DND-41 (cell line): ENCODE data around the gene TMEM239.

Source experiments
- ATAC-seq: fragments of 200-7000 bp; cut with Tn5 transposase; 3 replicates; pipeline ENCODE4 v1.9.1; 2021; ENCODE audit warnings: low read depth; ENCODE audit not compliant: insufficient read depth
- DNase-seq: peaks from one replicate; pipeline ENCODE4 v3.0.0-alpha.2; 2020
- H2AFZ ChIP-seq: 2 replicates; pipeline ENCODE4 v1.6.0; 2012; ENCODE audit warnings: low read depth, low read length
- H3K27ac ChIP-seq: 2 replicates; pipeline ENCODE4 v1.5.1; 2012; ENCODE audit warnings: low read length, inconsistent platforms
- H3K27me3 ChIP-seq: fragments of 200-600 bp; sonication (generic); 2 replicates; pipeline ENCODE4 v1.6.0; 2012; ENCODE audit warnings: low read length, mild to moderate bottlenecking, inconsistent platforms; ENCODE audit not compliant: insufficient read depth, poor library complexity
- H3K36me3 ChIP-seq: 2 replicates; pipeline ENCODE4 v1.5.1; 2012; ENCODE audit warnings: low read length, inconsistent platforms; ENCODE audit not compliant: insufficient read depth
- H3K4me1 ChIP-seq: 2 replicates; pipeline ENCODE4 v1.5.1; 2012; ENCODE audit warnings: mild to moderate bottlenecking, low read length; ENCODE audit not compliant: insufficient read depth
- H3K4me2 ChIP-seq: 2 replicates; pipeline ENCODE4 v1.6.0; 2012; ENCODE audit warnings: mild to moderate bottlenecking, moderate library complexity, low read length, inconsistent platforms; ENCODE audit not compliant: insufficient read depth
- H3K4me3 ChIP-seq, 2 experiments: fragments of 200-600 bp in 1 of 2; shearing (Covaris generic) in 1 of 2; 2 replicates each; pipeline ENCODE4 v1.5.1; 2012 to 2016; ENCODE audit warnings: inconsistent platforms in 2 of 2, low read length in 2 of 2, mild to moderate bottlenecking in 2 of 2, low read depth in 1 of 2, moderate library complexity in 1 of 2
- H3K79me2 ChIP-seq: 2 replicates; pipeline ENCODE4 v1.6.0; 2012; ENCODE audit warnings: low read length, inconsistent platforms; ENCODE audit not compliant: insufficient read depth
- H3K9ac ChIP-seq: 2 replicates; pipeline ENCODE4 v1.6.0; 2012; ENCODE audit warnings: low read depth, mild to moderate bottlenecking, inconsistent platforms, low read length, moderate library complexity
- H3K9me3 ChIP-seq: 2 replicates; pipeline ENCODE4 v1.5.1; 2012; ENCODE audit warnings: low read length, moderate library complexity, mild to moderate bottlenecking, inconsistent platforms; ENCODE audit not compliant: insufficient read depth, severe bottlenecking
- H4K20me1 ChIP-seq: 2 replicates; pipeline ENCODE4 v1.6.0; 2012; ENCODE audit warnings: low read length; ENCODE audit not compliant: insufficient read depth
- CTCF ChIP-seq: IDR thresholded peaks from 2 replicates; pipeline ENCODE4 v1.5.1; 2012; ENCODE audit warnings: borderline replicate concordance, low read length, moderate library complexity, mild to moderate bottlenecking; ENCODE audit not compliant: poor library complexity, severe bottlenecking; ENCODE audit errors: extremely low read depth
- EZH2 ChIP-seq: IDR thresholded peaks from 3 replicates; pipeline ENCODE4 v1.6.1; 2012; ENCODE audit warnings: borderline replicate concordance, low read depth, mild to moderate bottlenecking, moderate library complexity, low read length, inconsistent platforms; ENCODE audit not compliant: severe bottlenecking

The TMEM239 gene

GRCh38 chr20:2795451-2795850 lies 20.7 kb upstream of the TMEM239 start:
- Histone ChIP-seq H3K79me2 (no peaks in the 10 kb centered on the region), H3K4me1 (no peaks in the 10 kb centered on the region), H3K4me2 (no peak overlapping the region), H3K27me3 (peaks cover 25% of the 10 kb centered on the region), H3K36me3 (no peaks in the 10 kb centered on the region), H3K4me3 (no peak overlapping the region), H4K20me1 (peaks cover 23% of the 10 kb centered on the region), H3K9me3 (no peaks in the 10 kb centered on the region), H3K9ac (no peak overlapping the region), H3K27ac (no peak overlapping the region), H2AFZ (no peak overlapping the region)
- TF ChIP-seq EZH2 (no peak), CTCF (no peak)
- ATAC-seq (no peak), DNase-seq (no peak)

GRCh38 chr20:2796011-2796660 lies 20.0 kb upstream of the TMEM239 start:
- TF ChIP-seq EZH2 (no peak), CTCF (no peak)
- Histone ChIP-seq H3K27me3 (peaks cover 31% of the 10 kb centered on the region), H3K4me3 (no peak overlapping the region), H4K20me1 (peaks cover 23% of the 10 kb centered on the region), H3K79me2 (no peaks in the 10 kb centered on the region), H3K9me3 (no peaks in the 10 kb centered on the region), H3K4me2 (no peak overlapping the region), H3K36me3 (no peaks in the 10 kb centered on the region), H3K9ac (no peak overlapping the region), H3K27ac (no peak overlapping the region), H2AFZ (no peak overlapping the region), H3K4me1 (no peaks in the 10 kb centered on the region)
- ATAC-seq (no peak), DNase-seq (no peak)

GRCh38 chr20:2797136-2797983 lies 18.8 kb upstream of the TMEM239 start:
- Histone ChIP-seq H3K9me3 (no peaks in the 10 kb centered on the region), H4K20me1 (peaks cover 23% of the 10 kb centered on the region), H3K36me3 (no peaks in the 10 kb centered on the region), H2AFZ (no peak overlapping the region), H3K27ac (no peak overlapping the region), H3K4me2 (no peak overlapping the region), H3K9ac (no peak overlapping the region), H3K4me3 (no peak overlapping the region), H3K4me1 (no peaks in the 10 kb centered on the region), H3K79me2 (no peaks in the 10 kb centered on the region), H3K27me3 (peaks cover 38% of the 10 kb centered on the region)
- DNase-seq (peak; percentile 25), ATAC-seq (peak; percentile 58; the same call in 2 of the 3 replicates)
- TF ChIP-seq EZH2 (no peak), CTCF (no peak)
